Endometrial microvascular endothelial cells (primary cell): ENCODE data around the gene LUZP2. TPM values are rescaled to one million over a fixed set of nuclear protein-coding genes. Genes with fewer than 3 reads are reported as not detected.

Experiments
- in situ Hi-C: cut with HindIII; loops from 2 replicates; pipeline ENCODE4 v1.10.0; 2017; ENCODE audit warnings: low sequenced_read_pairs, low pct_unique_long_range_greater_than_20kb; ENCODE audit errors: inconsistent ontology term
- total RNA-seq: library from RNA; depleted of rRNA; stranded (reverse); fragments of >200 nt; gene quantifications from one replicate; pipeline ENCODE4 v1.2.3, GENCODE V29; 2015; ENCODE audit errors: inconsistent ontology term

LUZP2 gene
- not detected for total RNA-seq

- in situ Hi-C loops: no loop called here
Measured at GRCh38 chr11:24496736-24497725, at the start of gene LUZP2. Gene LUZP2 (plus strand): TSS chr11:24497053.

- in situ Hi-C loops: no loop called here
Measured at GRCh38 chr11:24453129-24453718, 43.6 kb upstream of the LUZP2 start.

GRCh38 chr11:24457985-24458384 lies 38.9 kb upstream of the LUZP2 start:
- in situ Hi-C loops: no loop called here

GRCh38 chr11:24470431-24470830 lies 26.4 kb upstream of the LUZP2 start:
- in situ Hi-C loops: no loop called here

GRCh38 chr11:24471084-24471483 lies 25.8 kb upstream of the LUZP2 start:
- in situ Hi-C loops: no loop called here

GRCh38 chr11:24478718-24479117 lies 18.1 kb upstream of the LUZP2 start:
- in situ Hi-C loops: no loop called here

GRCh38 chr11:24489477-24489876 lies 7.4 kb upstream of the LUZP2 start:
- in situ Hi-C loops: no loop called here

GRCh38 chr11:24496386-24496735 lies 492 bp upstream of the LUZP2 start:
- in situ Hi-C loops: no loop called here

- in situ Hi-C loops: no loop called here
Measured at GRCh38 chr11:24497831-24498230, 978 bp downstream of the LUZP2 start.

GRCh38 chr11:24502425-24502824 lies 5.6 kb downstream of the LUZP2 start:
- in situ Hi-C loops: no loop called here

GRCh38 chr11:24509114-24509513 lies 12.3 kb downstream of the LUZP2 start:
- in situ Hi-C loops: no loop called here

- in situ Hi-C loops: no loop called here
Measured at GRCh38 chr11:24511511-24511910, 14.7 kb downstream of the LUZP2 start.

GRCh38 chr11:24513479-24514218 lies 16.8 kb downstream of the LUZP2 start:
- in situ Hi-C loops: no loop called here

- in situ Hi-C loops: no loop called here
Measured at GRCh38 chr11:24514219-24514594, 17.4 kb downstream of the LUZP2 start.

- in situ Hi-C loops: no loop called here
Measured at GRCh38 chr11:24515632-24516031, 18.8 kb downstream of the LUZP2 start.

GRCh38 chr11:24516638-24517037 lies 19.8 kb downstream of the LUZP2 start:
- in situ Hi-C loops: no loop called here

- in situ Hi-C loops: no loop called here
Measured at GRCh38 chr11:24521601-24522000, 24.7 kb downstream of the LUZP2 start.

GRCh38 chr11:24524156-24524555 lies 27.3 kb downstream of the LUZP2 start:
- in situ Hi-C loops: no loop called here

GRCh38 chr11:24531528-24531927 lies 34.7 kb downstream of the LUZP2 start:
- in situ Hi-C loops: no loop called here

- in situ Hi-C loops: no loop called here
Measured at GRCh38 chr11:24543771-24544170, 46.9 kb downstream of the LUZP2 start.
